ENCODE data around the gene SLC22A8.

GRCh38 chr11:63012839-63013238, 2.8 kb downstream of the SLC22A8 start:
- TF ChIP-seq POLR2A (IDR thresholded peaks at IDR 0.05) (no peak), CTCF (IDR thresholded peaks at IDR 0.05) (no peak)

Measured in esophagus squamous epithelium (tissue), 4 donors.